Lower leg skin (tissue), 3 donors: Measurements from ENCODE around the gene FBXL19.

Experiments used
- CTCF ChIP-seq, 3 donors: fragments of 450-650 bp; IDR thresholded peaks; one replicate each; pipeline ENCODE4 v1.5.1; 2016; ENCODE audit warnings: antibody characterized with exemption in 3 of 3, mild to moderate bottlenecking in 3 of 3, moderate library complexity in 2 of 3
- POLR2A ChIP-seq, 2 donors: fragments of 450-650 bp; IDR thresholded peaks; one replicate each; pipeline ENCODE4 v1.6.1; 2016 to 2017; ENCODE audit warnings: antibody characterized with exemption in 2 of 2, mild to moderate bottlenecking in 1 of 2, moderate library complexity in 1 of 2

- TF ChIP-seq CTCF (IDR thresholded peaks at IDR 0.05) (no peak), POLR2A (IDR thresholded peaks at IDR 0.05) (no peak)
Measured at GRCh38 chr16:30991052-30991451, 67.7 kb downstream of the FBXL19 start.
